Natural killer cell (primary cell): Measurements from ENCODE around the gene NAV2. TPM values are rescaled to one million over a fixed set of nuclear protein-coding genes. Genes with fewer than 3 reads are reported as not detected.

ENCODE experiments used
- ATAC-seq, 3 donors: fragments of 150-1000 bp in 2 of 3; fragments of 200-7000 bp in 1 of 3; cut with Tn5 transposase; 1 replicate in 1 of 3; 2 replicates in 2 of 3; pipeline ENCODE4 v1.10.0; 2021; ENCODE audit warnings: mild to moderate bottlenecking in 2 of 3, moderate library complexity in 2 of 3
- DNase-seq, 2 donors: peaks; one replicate each; pipeline versions ENCODE4 v3.0.0 to v3.0.0-alpha.2; 2013 to 2021; ENCODE audit warnings: mixed read lengths in 1 of 2
- H3K27ac ChIP-seq: one replicate; pipeline ENCODE4 v1.5.1; 2013; ENCODE audit warnings: mild to moderate bottlenecking, low read length
- H3K27me3 ChIP-seq: one replicate; pipeline ENCODE4 v1.6.1; 2013; ENCODE audit warnings: low read length; ENCODE audit not compliant: control insufficient read depth, insufficient read depth
- H3K36me3 ChIP-seq: one replicate; pipeline ENCODE4 v1.6.1; 2013; ENCODE audit warnings: low read length; ENCODE audit not compliant: control insufficient read depth, insufficient read depth
- H3K4me1 ChIP-seq: one replicate; pipeline ENCODE4 v1.6.1; 2013; ENCODE audit warnings: low read length; ENCODE audit not compliant: control insufficient read depth, insufficient read depth
- H3K4me3 ChIP-seq: one replicate; pipeline ENCODE4 v1.5.1; 2013; ENCODE audit warnings: low read length
- H3K9me3 ChIP-seq: one replicate; pipeline ENCODE4 v1.6.1; 2013; ENCODE audit warnings: low read length; ENCODE audit not compliant: control insufficient read depth, insufficient read depth
- H3K27ac Mint-ChIP-seq, 2 donors: one replicate each; pipeline ENCODE4 v1.8.0; 2022; ENCODE audit warnings: mild to moderate bottlenecking in 2 of 2, mixed read lengths in 2 of 2, moderate library complexity in 1 of 2
- H3K27me3 Mint-ChIP-seq, 2 donors: one replicate each; pipeline ENCODE4 v1.8.0; 2022; ENCODE audit warnings: low read depth in 2 of 2, mixed read lengths in 2 of 2
- H3K36me3 Mint-ChIP-seq: one replicate; pipeline ENCODE4 v1.8.0; 2022; ENCODE audit warnings: mixed read lengths
- H3K4me1 Mint-ChIP-seq, 2 donors: one replicate each; pipeline ENCODE4 v1.8.0; 2022; ENCODE audit warnings: mixed read lengths in 2 of 2
- H3K4me3 Mint-ChIP-seq: one replicate; pipeline ENCODE4 v1.8.0; 2022; ENCODE audit warnings: mild to moderate bottlenecking, moderate library complexity, mixed read lengths
- H3K9me3 Mint-ChIP-seq, 2 donors: one replicate each; pipeline ENCODE4 v1.8.0; 2022; ENCODE audit warnings: mixed read lengths in 2 of 2
- WGBS: methylation state at CpG from one replicate; pipeline ENCODE4 v1.1.7; 2013; ENCODE audit warnings: missing lambda C conversion rate; ENCODE audit not compliant: insufficient coverage; 5-methylcytosine and 5-hydroxymethylcytosine counted together
- intact Hi-C: fragments of 100-400 bp; cut with micrococcal nuclease; formaldehyde crosslinking; loops from one replicate; pipeline ENCODE4 v1.14.2; 2022
- total RNA-seq, 4 donors: library from RNA; stranded (reverse); fragments of 120-200 nt in 1 of 4; gene quantifications; one replicate each; pipeline versions ENCODE4 v1.2.3 to v1.2.4, GENCODE V29; 2013 to 2022
- TF ChIP-seq, protein P1 (sequence below): fragments of 200-600 bp; IDR thresholded peaks from one replicate; pipeline ENCODE4 v1.8.0; 2022; ENCODE audit warnings: antibody characterized with exemption

Gene NAV2
- total RNA-seq, 3 donors from 2014 or later (not counting 1 experiment from before 2014, with no cell fraction given) = 0.14 to 1.6 (median 0.43) TPM

DNA sequence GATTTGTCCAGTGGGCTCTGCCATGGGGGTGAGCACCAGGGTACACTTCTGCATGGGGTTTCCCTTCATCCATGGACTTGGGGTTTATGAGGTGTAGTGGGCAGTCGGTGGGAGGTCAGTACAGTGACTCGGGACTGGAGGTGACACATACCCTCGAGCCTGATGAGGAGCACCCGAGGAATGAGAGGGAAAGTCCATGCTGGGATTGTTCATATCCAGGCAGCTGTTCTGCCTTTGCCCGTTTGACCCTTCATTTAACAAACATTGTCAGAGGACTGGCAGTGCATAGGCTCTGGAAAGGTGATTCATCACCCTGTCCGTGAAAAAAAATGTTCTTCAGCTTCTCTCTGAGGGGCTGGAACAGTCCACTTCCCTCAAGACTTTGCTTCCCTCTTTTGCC is 2.7 kb downstream of the NAV2 start:
- H3K27me3 Mint-ChIP-seq = peaks cover 23 to 37% of the 10 kb centered on the region in 2 donors
- no peak overlapping the region for H3K27ac ChIP-seq
- H3K36me3 Mint-ChIP-seq = no peaks in the 10 kb centered on the region
- peaks cover 28% of the 10 kb centered on the region for H3K27me3 ChIP-seq
- TF ChIP-seq, protein P1, sequence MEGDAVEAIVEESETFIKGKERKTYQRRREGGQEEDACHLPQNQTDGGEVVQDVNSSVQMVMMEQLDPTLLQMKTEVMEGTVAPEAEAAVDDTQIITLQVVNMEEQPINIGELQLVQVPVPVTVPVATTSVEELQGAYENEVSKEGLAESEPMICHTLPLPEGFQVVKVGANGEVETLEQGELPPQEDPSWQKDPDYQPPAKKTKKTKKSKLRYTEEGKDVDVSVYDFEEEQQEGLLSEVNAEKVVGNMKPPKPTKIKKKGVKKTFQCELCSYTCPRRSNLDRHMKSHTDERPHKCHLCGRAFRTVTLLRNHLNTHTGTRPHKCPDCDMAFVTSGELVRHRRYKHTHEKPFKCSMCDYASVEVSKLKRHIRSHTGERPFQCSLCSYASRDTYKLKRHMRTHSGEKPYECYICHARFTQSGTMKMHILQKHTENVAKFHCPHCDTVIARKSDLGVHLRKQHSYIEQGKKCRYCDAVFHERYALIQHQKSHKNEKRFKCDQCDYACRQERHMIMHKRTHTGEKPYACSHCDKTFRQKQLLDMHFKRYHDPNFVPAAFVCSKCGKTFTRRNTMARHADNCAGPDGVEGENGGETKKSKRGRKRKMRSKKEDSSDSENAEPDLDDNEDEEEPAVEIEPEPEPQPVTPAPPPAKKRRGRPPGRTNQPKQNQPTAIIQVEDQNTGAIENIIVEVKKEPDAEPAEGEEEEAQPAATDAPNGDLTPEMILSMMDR = no peak
- no peak overlapping the region for H3K27ac Mint-ChIP-seq
- H3K9me3 ChIP-seq = no peaks in the 10 kb centered on the region
- H3K9me3 Mint-ChIP-seq = no peaks in the 10 kb centered on the region
- peaks cover 25 to 29% of the 10 kb centered on the region in 2 donors for H3K4me1 Mint-ChIP-seq
- H3K4me3 Mint-ChIP-seq = peak overlapping the region; percentile 65
- intact Hi-C loops = no loop called here
- H3K4me3 ChIP-seq = no peak overlapping the region
- H3K36me3 ChIP-seq = no peaks in the 10 kb centered on the region
- WGBS = 64% methylated on average over 6 of the region's 6 CpGs
- DNase-seq = no peak
- ATAC-seq = no peak
- H3K4me1 ChIP-seq = peaks cover 29% of the 10 kb centered on the region

- Histone ChIP-seq H3K9me3 (no peaks in the 10 kb centered on the region), H3K27me3 (peaks cover 27% of the 10 kb centered on the region), H3K4me3 (no peak overlapping the region), H3K27ac (no peak overlapping the region), H3K36me3 (no peaks in the 10 kb centered on the region), H3K4me1 (peaks cover 27% of the 10 kb centered on the region)
- Mint-ChIP-seq H3K9me3 (no peaks in the 10 kb centered on the region), H3K36me3 (no peaks in the 10 kb centered on the region), H3K4me3 (no peak overlapping the region), H3K27ac (no peak overlapping the region), H3K27me3 (peaks cover 23 to 37% of the 10 kb centered on the region in 2 donors), H3K4me1 (peaks cover 24 to 25% of the 10 kb centered on the region in 2 donors)
- intact Hi-C loops = no loop called here
- DNase-seq (no peak), ATAC-seq (no peak)
- TF ChIP-seq, protein P1 = no peak
- 100% methylated on average over 1 of the region's 1 CpG for WGBS
These were observed 5.4 kb downstream of the NAV2 start for GRCh38 chr11:19718051-19718450.

DNA sequence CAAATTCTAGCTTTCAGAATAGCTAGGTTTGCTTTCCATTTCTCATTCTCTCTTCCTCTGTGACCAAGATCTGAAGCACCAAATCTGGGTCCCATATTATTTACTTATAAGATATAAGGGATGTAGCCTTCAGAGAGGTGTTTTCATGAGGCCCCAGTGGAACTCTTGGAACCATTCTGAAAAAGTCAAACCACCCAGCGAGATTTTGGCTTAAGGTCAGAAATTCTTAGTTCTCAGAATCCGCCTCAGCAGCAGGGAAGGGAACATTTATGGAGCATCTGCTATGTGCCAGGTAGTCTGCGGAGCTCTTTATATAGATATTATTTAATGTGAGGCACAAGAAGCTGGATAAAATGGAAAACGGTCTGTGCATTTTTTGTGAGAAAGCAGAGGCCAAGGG is 6.3 kb downstream of the NAV2 start:
- H3K9me3 ChIP-seq = no peaks in the 10 kb centered on the region
- H3K36me3 ChIP-seq = no peaks in the 10 kb centered on the region
- TF ChIP-seq, protein P1 = no peak
- no peak overlapping the region for H3K27ac ChIP-seq
- intact Hi-C loops = no loop called here
- no peak overlapping the region for H3K4me3 ChIP-seq
- Mint-ChIP-seq H3K4me1 (peaks cover 25 to 26% of the 10 kb centered on the region in 2 donors), H3K9me3 (no peaks in the 10 kb centered on the region), H3K36me3 (no peaks in the 10 kb centered on the region), H3K27me3 (peaks cover 20 to 32% of the 10 kb centered on the region in 2 donors), H3K27ac (no peak overlapping the region), H3K4me3 (no peak overlapping the region)
- ATAC-seq = no peak
- 95% methylated on average over 4 of the region's 4 CpGs for WGBS
- DNase-seq = no peak
- peaks cover 27% of the 10 kb centered on the region for H3K4me1 ChIP-seq
- H3K27me3 ChIP-seq = peaks cover 18% of the 10 kb centered on the region

DNA sequence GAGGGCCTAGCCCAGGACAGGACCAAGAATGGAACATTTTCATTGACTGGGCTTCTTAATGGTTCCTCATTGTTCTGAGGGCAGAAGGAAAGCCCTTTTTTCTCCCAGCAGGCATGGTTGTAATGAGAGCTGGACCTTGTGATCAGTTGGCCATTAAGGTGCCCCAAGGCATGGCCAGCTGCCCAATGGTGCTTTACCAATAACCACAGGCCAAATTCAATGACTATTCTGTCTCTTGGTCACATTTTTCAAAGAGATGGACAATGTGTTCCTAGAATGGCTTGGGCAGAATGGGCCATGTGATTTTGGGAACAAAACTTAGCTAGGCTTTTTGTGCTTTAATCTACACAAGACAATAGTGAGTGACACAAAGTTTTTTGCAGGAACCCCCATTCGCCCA is 7.3 kb downstream of the NAV2 start:
- 80% methylated on average over 1 of the region's 1 CpG for WGBS
- no peaks in the 10 kb centered on the region for H3K9me3 ChIP-seq
- Mint-ChIP-seq H3K27ac (no peak overlapping the region), H3K36me3 (no peaks in the 10 kb centered on the region), H3K4me1 (peaks cover 23 to 24% of the 10 kb centered on the region in 2 donors), H3K4me3 (no peak overlapping the region), H3K9me3 (no peaks in the 10 kb centered on the region), H3K27me3 (peaks cover 17 to 26% of the 10 kb centered on the region in 2 donors)
- TF ChIP-seq, protein P1 = no peak
- H3K27me3 ChIP-seq = peaks cover 8% of the 10 kb centered on the region
- no peak overlapping the region for H3K27ac ChIP-seq
- ATAC-seq (no peak), DNase-seq (no peak)
- intact Hi-C loops = no loop called here
- H3K36me3 ChIP-seq = no peaks in the 10 kb centered on the region
- no peak overlapping the region for H3K4me3 ChIP-seq
- peaks cover 27% of the 10 kb centered on the region for H3K4me1 ChIP-seq
